HG03159 (cell line): Measurements from ENCODE around the gene STK32B.
"Not testable (repeated sequence)": the region's sequence is repeated elsewhere in the genome, so short reads cannot be mapped to it uniquely, and the experiment has no call there.

Experiments
- ATAC-seq: cut with Tn5 transposase; IDR thresholded peaks from one replicate; pipeline ENCODE4 v1.9.1; 2021; ENCODE audit warnings: mild to moderate bottlenecking, moderate library complexity; ENCODE audit not compliant: unreplicated experiment

STK32B gene

GRCh38 chr4:5249727-5250126, 198.4 kb downstream of the STK32B start:
- no peak for ATAC-seq

GRCh38 chr4:5250536-5250935, 199.3 kb downstream of the STK32B start:
- not testable (repeated sequence) for ATAC-seq

- no peak for ATAC-seq
These were observed 205.1 kb downstream of the STK32B start for GRCh38 chr4:5256421-5256820.

GRCh38 chr4:5257086-5257485, 205.8 kb downstream of the STK32B start:
- no peak for ATAC-seq

- no peak for ATAC-seq
These were observed 208.2 kb downstream of the STK32B start for GRCh38 chr4:5259471-5259870.

- ATAC-seq, result no peak
These were observed 208.8 kb downstream of the STK32B start for GRCh38 chr4:5260121-5260520.

GRCh38 chr4:5261866-5262265, 210.6 kb downstream of the STK32B start:
- ATAC-seq, result no peak

- ATAC-seq, result no peak
These were observed 215.7 kb downstream of the STK32B start for GRCh38 chr4:5266991-5267390.

- ATAC-seq, result no peak
These were observed 216.1 kb downstream of the STK32B start for GRCh38 chr4:5267408-5267807.

- no peak for ATAC-seq
These were observed 225.3 kb downstream of the STK32B start for GRCh38 chr4:5276475-5277075.

- ATAC-seq, result no peak
These were observed 225.8 kb downstream of the STK32B start for GRCh38 chr4:5277079-5277478.

GRCh38 chr4:5278213-5278612, 226.9 kb downstream of the STK32B start:
- no peak for ATAC-seq

GRCh38 chr4:5280069-5280468, 228.8 kb downstream of the STK32B start:
- ATAC-seq, result not testable (repeated sequence)

GRCh38 chr4:5280828-5281227, 229.5 kb downstream of the STK32B start:
- ATAC-seq, result no peak

- ATAC-seq, result no peak
These were observed 232.6 kb downstream of the STK32B start for GRCh38 chr4:5283837-5284236.

- no peak for ATAC-seq
These were observed 233.2 kb downstream of the STK32B start for GRCh38 chr4:5284517-5284916.

GRCh38 chr4:5292101-5292500, 240.8 kb downstream of the STK32B start:
- ATAC-seq, result no peak

- not testable (repeated sequence) for ATAC-seq
These were observed 246.9 kb downstream of the STK32B start for GRCh38 chr4:5298000-5298787.

GRCh38 chr4:5300283-5300682, 249.0 kb downstream of the STK32B start:
- no peak for ATAC-seq

GRCh38 chr4:5307928-5308327, 256.6 kb downstream of the STK32B start:
- no peak for ATAC-seq

- no peak for ATAC-seq
These were observed 271.0 kb downstream of the STK32B start for GRCh38 chr4:5322321-5322720.

- no peak for ATAC-seq
These were observed 279.2 kb downstream of the STK32B start for GRCh38 chr4:5330339-5330989.
